ENCODE data around the gene UQCR11. TPM values are rescaled to one million over a fixed set of nuclear protein-coding genes. Genes with fewer than 3 reads are reported as not detected.
A peak's percentile ranks its signal among the peaks of the same experiment; 100 is the strongest.

UQCR11 gene
- polyA plus RNA-seq, 1 donor (not counting 4 experiments of a cell fraction or from before 2014, with no cell fraction given): 327 TPM

DNA sequence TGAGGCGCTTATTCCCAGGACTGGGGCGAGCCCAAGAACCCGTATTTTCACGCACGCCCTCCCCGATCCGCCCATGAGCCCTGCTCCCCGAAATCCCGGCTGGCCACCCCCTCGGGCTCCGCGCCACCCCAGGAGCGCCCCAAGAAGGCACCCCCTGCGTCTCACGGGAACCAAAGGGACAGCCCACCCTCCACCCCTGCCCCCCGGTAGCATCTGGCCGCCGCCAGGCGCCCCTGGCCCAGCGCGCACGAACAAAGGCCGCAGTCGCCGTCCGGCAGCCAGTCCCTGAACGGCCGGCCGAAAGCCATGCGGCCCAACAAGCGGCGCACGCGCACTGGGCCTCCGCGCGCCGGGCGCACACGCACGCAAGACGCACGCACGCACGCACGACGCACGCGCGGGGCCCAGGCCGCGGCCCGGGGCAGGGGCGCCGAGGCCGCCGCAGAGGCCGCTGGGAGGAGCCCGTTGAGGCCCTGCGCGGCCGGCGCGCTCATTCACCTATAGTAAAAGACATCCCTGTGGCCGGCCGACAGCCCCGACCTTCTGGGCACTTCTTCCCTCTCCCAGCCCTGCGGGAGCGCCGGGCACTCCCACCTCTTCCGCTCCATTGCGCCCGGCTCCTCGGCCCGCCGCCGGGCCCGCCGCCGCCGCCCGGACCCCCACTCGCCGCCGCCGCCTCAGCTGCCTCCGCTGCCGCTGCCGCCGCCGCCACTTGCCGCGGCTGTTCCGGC is 13.1 kb downstream of the UQCR11 start:
- TF ChIP-seq EZH2 (IDR thresholded peaks at IDR 0.05; ENCODE audit: low read length): no peak
- TF ChIP-seq, protein P1, sequence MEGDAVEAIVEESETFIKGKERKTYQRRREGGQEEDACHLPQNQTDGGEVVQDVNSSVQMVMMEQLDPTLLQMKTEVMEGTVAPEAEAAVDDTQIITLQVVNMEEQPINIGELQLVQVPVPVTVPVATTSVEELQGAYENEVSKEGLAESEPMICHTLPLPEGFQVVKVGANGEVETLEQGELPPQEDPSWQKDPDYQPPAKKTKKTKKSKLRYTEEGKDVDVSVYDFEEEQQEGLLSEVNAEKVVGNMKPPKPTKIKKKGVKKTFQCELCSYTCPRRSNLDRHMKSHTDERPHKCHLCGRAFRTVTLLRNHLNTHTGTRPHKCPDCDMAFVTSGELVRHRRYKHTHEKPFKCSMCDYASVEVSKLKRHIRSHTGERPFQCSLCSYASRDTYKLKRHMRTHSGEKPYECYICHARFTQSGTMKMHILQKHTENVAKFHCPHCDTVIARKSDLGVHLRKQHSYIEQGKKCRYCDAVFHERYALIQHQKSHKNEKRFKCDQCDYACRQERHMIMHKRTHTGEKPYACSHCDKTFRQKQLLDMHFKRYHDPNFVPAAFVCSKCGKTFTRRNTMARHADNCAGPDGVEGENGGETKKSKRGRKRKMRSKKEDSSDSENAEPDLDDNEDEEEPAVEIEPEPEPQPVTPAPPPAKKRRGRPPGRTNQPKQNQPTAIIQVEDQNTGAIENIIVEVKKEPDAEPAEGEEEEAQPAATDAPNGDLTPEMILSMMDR (optimal IDR thresholded peaks at IDR 0.05 in 1 of 3, IDR thresholded peaks at IDR 0.05 in 1 of 3, conservative IDR thresholded peaks at IDR 0.05 in 1 of 3; ENCODE audit: extremely low read depth in 1 of 3, insufficient read depth in 2 of 3, low read length in 3 of 3): no peak
- H2AFZ ChIP-seq (ENCODE audit: control insufficient read depth, low read length): peak overlapping the region; percentile 51
- FAIRE-seq: no peak

DNA sequence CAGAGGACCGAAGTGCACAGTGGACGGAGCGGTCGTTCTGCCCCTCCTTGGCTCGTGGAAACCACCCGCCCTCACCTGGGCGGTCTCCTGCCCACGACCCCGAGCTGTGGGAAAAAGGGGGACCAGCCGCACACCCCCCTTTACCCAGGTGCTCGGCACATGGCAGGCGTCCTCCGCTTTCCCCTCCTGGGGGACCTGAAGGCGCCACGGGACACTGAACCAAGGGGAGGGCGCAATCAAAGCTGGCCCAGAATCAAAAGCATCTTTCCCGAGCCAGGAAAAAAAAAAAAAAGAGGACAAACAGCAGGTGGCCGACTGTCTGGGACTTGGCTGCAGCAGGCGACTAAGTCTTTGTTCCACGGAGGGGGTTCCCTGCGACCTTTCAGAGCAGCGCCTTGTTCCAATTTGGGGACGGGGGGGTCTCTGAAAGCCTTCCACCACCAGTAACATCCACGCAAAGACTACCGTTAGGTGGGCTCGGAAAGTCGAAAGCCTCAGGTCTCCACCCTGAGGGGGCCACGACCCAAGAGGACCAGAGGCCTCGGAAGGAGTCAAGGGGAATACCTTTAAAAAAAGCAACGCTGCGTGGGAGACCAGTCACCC is 13.7 kb downstream of the UQCR11 start:
- H3K79me2 ChIP-seq (ENCODE audit: control insufficient read depth, insufficient read depth, low read length): peaks cover 34% of the 10 kb centered on the region
- H2AFZ ChIP-seq (ENCODE audit: control insufficient read depth, low read length): no peak overlapping the region

More for the DNA sequence above, 13.1 kb downstream of the UQCR11 start:
- H3K9ac ChIP-seq (ENCODE audit: control insufficient read depth, extremely low read depth, insufficient read depth, low read length): peak overlapping the region; percentile 98
- H3K4me1 ChIP-seq (ENCODE audit: control insufficient read depth, extremely low read depth, insufficient read depth, low read length): peaks cover 37% of the 10 kb centered on the region
- peaks cover 34% of the 10 kb centered on the region for H3K79me2 ChIP-seq (ENCODE audit: control insufficient read depth, insufficient read depth, low read length)
- H3K27me3 ChIP-seq (ENCODE audit: control insufficient read depth, extremely low read depth, insufficient read depth, low read length): no peaks in the 10 kb centered on the region
- peak overlapping the region; percentile 89 for H3K27ac ChIP-seq (ENCODE audit: control insufficient read depth, insufficient read depth, low read length)
- no peaks in the 10 kb centered on the region for H3K9me3 ChIP-seq (ENCODE audit: control insufficient read depth, low read depth, low read length)
- peak overlapping the region; percentile 94 to 96 (median 94) for H3K4me3 ChIP-seq (ENCODE audit: control insufficient read depth in 2 of 3, extremely low read depth in 1 of 3, insufficient read depth in 2 of 3, low read depth in 1 of 3, low read length in 3 of 3)
- peaks cover 4 to 5% of the 10 kb centered on the region in 2 experiments for H3K36me3 ChIP-seq (ENCODE audit: control insufficient read depth in 2 of 2, extremely low read depth in 1 of 2, insufficient read depth in 2 of 2, low read length in 2 of 2)
- peak; percentile 59 for DNase-seq (ENCODE audit: low read depth, low spot score)
- peaks cover 5% of the 10 kb centered on the region for H4K20me1 ChIP-seq (ENCODE audit: control insufficient read depth, extremely low read depth, insufficient read depth, low read length)
- dilution Hi-C loops (cut with MboI; ENCODE audit: extremely low pct_ligation_motif_present, low sequenced_read_pairs): no loop called here
- peak overlapping the region; percentile 95 for H3K4me2 ChIP-seq (ENCODE audit: control insufficient read depth, extremely low read depth, insufficient read depth, low read depth, low read length)
- peaks cover 3% of the 10 kb centered on the region for H3K9me1 ChIP-seq (ENCODE audit: control insufficient read depth, extremely low read depth, insufficient read depth, low read length)

More for the DNA sequence above, 13.7 kb downstream of the UQCR11 start:
- Histone ChIP-seq H3K36me3 (ENCODE audit: control insufficient read depth in 2 of 2, extremely low read depth in 1 of 2, insufficient read depth in 2 of 2, low read length in 2 of 2) (peaks cover 0 to 4% of the 10 kb centered on the region in 2 experiments), H3K4me2 (ENCODE audit: control insufficient read depth, extremely low read depth, insufficient read depth, low read depth, low read length) (peak overlapping the region; percentile 95), H3K9me1 (ENCODE audit: control insufficient read depth, extremely low read depth, insufficient read depth, low read length) (peaks cover 3% of the 10 kb centered on the region), H3K27ac (ENCODE audit: control insufficient read depth, insufficient read depth, low read length) (peak overlapping the region; percentile 89), H3K27me3 (ENCODE audit: control insufficient read depth, extremely low read depth, insufficient read depth, low read length) (no peaks in the 10 kb centered on the region), H4K20me1 (ENCODE audit: control insufficient read depth, extremely low read depth, insufficient read depth, low read length) (peaks cover 4% of the 10 kb centered on the region), H3K9ac (ENCODE audit: control insufficient read depth, extremely low read depth, insufficient read depth, low read length) (peak overlapping the region; percentile 98), H3K4me1 (ENCODE audit: control insufficient read depth, extremely low read depth, insufficient read depth, low read length) (peaks cover 37% of the 10 kb centered on the region), H3K9me3 (ENCODE audit: control insufficient read depth, low read depth, low read length) (no peaks in the 10 kb centered on the region), H3K4me3 (ENCODE audit: control insufficient read depth in 2 of 3, extremely low read depth in 1 of 3, insufficient read depth in 2 of 3, low read depth in 1 of 3, low read length in 3 of 3) (peak overlapping the region; percentile 94 to 96 (median 94))
- DNase-seq (ENCODE audit: low read depth, low spot score): no peak
- FAIRE-seq: no peak
- no peak for TF ChIP-seq EZH2 (IDR thresholded peaks at IDR 0.05; ENCODE audit: low read length)
- TF ChIP-seq, protein P1 (optimal IDR thresholded peaks at IDR 0.05 in 1 of 3, IDR thresholded peaks at IDR 0.05 in 1 of 3, conservative IDR thresholded peaks at IDR 0.05 in 1 of 3; ENCODE audit: extremely low read depth in 1 of 3, insufficient read depth in 2 of 3, low read length in 3 of 3): no peak
- dilution Hi-C loops (cut with MboI; ENCODE audit: extremely low pct_ligation_motif_present, low sequenced_read_pairs): no loop called here
